H9 (cell line): ENCODE results near the gene ANKRD13C. TPM values are rescaled to one million over a fixed set of nuclear protein-coding genes. Genes with fewer than 3 reads are reported as not detected.
"Not testable (repeated sequence)": the region's sequence is repeated elsewhere in the genome, so short reads cannot be mapped to it uniquely, and the experiment has no call there.

Source experiments
- DNase-seq: peaks from one replicate; pipeline ENCODE4 v3.0.0-alpha.2; 2017
- H2AFZ ChIP-seq: one replicate; pipeline ENCODE4 v1.6.1; 2013; ENCODE audit warnings: mild to moderate bottlenecking, low read length, control low read depth, moderate library complexity
- H2AK5ac ChIP-seq: 2 replicates; pipeline ENCODE4 v1.6.1; 2013; ENCODE audit warnings: low read length, control low read depth, mixed read lengths; ENCODE audit not compliant: insufficient read length
- H2BK120ac ChIP-seq: one replicate; pipeline ENCODE4 v1.6.1; 2013; ENCODE audit warnings: low read depth, mild to moderate bottlenecking, low read length, control low read depth, inconsistent platforms; ENCODE audit not compliant: poor library complexity, severe bottlenecking
- H2BK12ac ChIP-seq: 2 replicates; pipeline ENCODE4 v1.6.1; 2013; ENCODE audit warnings: low read length, control low read depth, mixed read lengths, low read depth; ENCODE audit not compliant: insufficient read length
- H2BK15ac ChIP-seq: 2 replicates; pipeline ENCODE4 v1.6.1; 2013; ENCODE audit warnings: low read depth, low read length, control low read depth
- H2BK20ac ChIP-seq: one replicate; pipeline ENCODE4 v1.6.1; 2013; ENCODE audit warnings: low read depth, mild to moderate bottlenecking, low read length, control low read depth, inconsistent platforms; ENCODE audit not compliant: poor library complexity, severe bottlenecking
- H2BK5ac ChIP-seq: 2 replicates; pipeline ENCODE4 v1.6.1; 2013; ENCODE audit warnings: low read length, control low read depth, mixed read lengths; ENCODE audit not compliant: insufficient read length
- H3K14ac ChIP-seq: 2 replicates; pipeline ENCODE4 v1.6.1; 2013; ENCODE audit warnings: low read length, control low read depth; ENCODE audit not compliant: insufficient read depth
- H3K18ac ChIP-seq: 2 replicates; pipeline ENCODE4 v1.6.1; 2013; ENCODE audit warnings: low read depth, mild to moderate bottlenecking, mixed read lengths, low read length, control low read depth; ENCODE audit not compliant: insufficient read length
- H3K23ac ChIP-seq: 2 replicates; pipeline ENCODE4 v1.6.1; 2013; ENCODE audit warnings: low read length, control low read depth, mixed read lengths, low read depth; ENCODE audit not compliant: insufficient read length
- H3K23me2 ChIP-seq: 2 replicates; pipeline ENCODE4 v1.6.1; 2013; ENCODE audit warnings: low read depth, mild to moderate bottlenecking, mixed read lengths, low read length, control low read depth; ENCODE audit not compliant: insufficient read length, poor library complexity, severe bottlenecking
- H3K27ac ChIP-seq: 2 replicates; pipeline ENCODE4 v1.5.1; 2013; ENCODE audit warnings: low read length, control low read depth, mixed read lengths, low read depth; ENCODE audit not compliant: insufficient read length
- H3K27me3 ChIP-seq: 2 replicates; pipeline ENCODE4 v1.6.1; 2013; ENCODE audit warnings: low read length, control low read depth, inconsistent platforms; ENCODE audit not compliant: insufficient read depth
- H3K4ac ChIP-seq: 2 replicates; pipeline ENCODE4 v1.6.1; 2013; ENCODE audit warnings: low read depth, mild to moderate bottlenecking, control low read depth, inconsistent platforms, low read length, moderate library complexity
- H3K4me1 ChIP-seq: 2 replicates; pipeline ENCODE4 v1.6.1; 2013; ENCODE audit warnings: low read length, control low read depth, inconsistent platforms; ENCODE audit not compliant: insufficient read depth
- H3K4me2 ChIP-seq: 2 replicates; pipeline ENCODE4 v1.6.1; 2013; ENCODE audit warnings: low read length, control low read depth, mixed read lengths; ENCODE audit not compliant: insufficient read length, insufficient read depth
- H3K56ac ChIP-seq: 2 replicates; pipeline ENCODE4 v1.6.1; 2013; ENCODE audit warnings: low read depth, mild to moderate bottlenecking, mixed read lengths, low read length, control low read depth; ENCODE audit not compliant: insufficient read length
- H3K79me1 ChIP-seq: 2 replicates; pipeline ENCODE4 v1.6.1; 2013; ENCODE audit warnings: low read depth, mild to moderate bottlenecking, moderate library complexity, low read length, control low read depth, inconsistent platforms; ENCODE audit not compliant: insufficient read depth, poor library complexity, severe bottlenecking
- H3K79me2 ChIP-seq: 2 replicates; pipeline ENCODE4 v1.6.1; 2013; ENCODE audit warnings: low read length, control low read depth, inconsistent platforms; ENCODE audit not compliant: insufficient read depth
- H3K9ac ChIP-seq: 2 replicates; pipeline ENCODE4 v1.6.1; 2013; ENCODE audit warnings: low read length, control low read depth, mixed read lengths; ENCODE audit not compliant: insufficient read length; ENCODE audit errors: extremely low read depth
- H3K9me3 ChIP-seq: one replicate; pipeline ENCODE4 v1.6.1; 2013; ENCODE audit warnings: low read depth, low read length, inconsistent platforms; ENCODE audit not compliant: control insufficient read depth
- H3T11ph ChIP-seq: one replicate; pipeline ENCODE4 v1.6.1; 2013; ENCODE audit warnings: mild to moderate bottlenecking, low read length, control low read depth, inconsistent platforms
- H4K20me1 ChIP-seq: one replicate; pipeline ENCODE4 v1.6.1; 2013; ENCODE audit not compliant: control insufficient read depth, insufficient read length, insufficient read depth
- H4K5ac ChIP-seq: 2 replicates; pipeline ENCODE4 v1.6.1; 2013; ENCODE audit warnings: low read depth, mild to moderate bottlenecking, mixed read lengths, low read length, control low read depth; ENCODE audit not compliant: insufficient read length
- H4K8ac ChIP-seq: replicated peaks from 2 replicates; pipeline ENCODE4 v1.6.1; 2013; ENCODE audit warnings: low read length, control low read depth, mixed read lengths, low read depth; ENCODE audit not compliant: insufficient read length
- H4K91ac ChIP-seq: 2 replicates; pipeline ENCODE4 v1.6.1; 2013; ENCODE audit warnings: low read depth, mild to moderate bottlenecking, moderate library complexity, mixed read lengths, low read length, control low read depth; ENCODE audit not compliant: insufficient read length
- H3K27ac Mint-ChIP-seq, 3 experiments: 2 replicates in 2 of 3; 3 replicates in 1 of 3; pipeline ENCODE4 v1.8.0; 2020 to 2021; ENCODE audit warnings: mixed read lengths in 3 of 3, mild to moderate bottlenecking in 1 of 3, moderate library complexity in 1 of 3
- H3K27me3 Mint-ChIP-seq: 2 replicates; pipeline ENCODE4 v1.8.0; 2021; ENCODE audit warnings: low read depth, mild to moderate bottlenecking, moderate library complexity, mixed read lengths
- H3K36me3 Mint-ChIP-seq, 3 experiments: 2 replicates in 2 of 3; 3 replicates in 1 of 3; pipeline ENCODE4 v1.8.0; 2020 to 2021; ENCODE audit warnings: low read depth in 3 of 3, mixed read lengths in 3 of 3; ENCODE audit not compliant: insufficient read depth in 1 of 3
- H3K4me1 Mint-ChIP-seq, 2 experiments: 2 replicates each; pipeline ENCODE4 v1.8.0; 2020; ENCODE audit warnings: mixed read lengths in 2 of 2
- H3K4me3 Mint-ChIP-seq, 2 experiments: 2 replicates in 1 of 2; 3 replicates in 1 of 2; pipeline ENCODE4 v1.8.0; 2020 to 2021; ENCODE audit warnings: mild to moderate bottlenecking in 2 of 2, mixed read lengths in 2 of 2, moderate library complexity in 1 of 2
- H3K9me3 Mint-ChIP-seq, 2 experiments: 2 replicates in 1 of 2; 3 replicates in 1 of 2; pipeline ENCODE4 v1.8.0; 2020; ENCODE audit warnings: mild to moderate bottlenecking in 2 of 2, mixed read lengths in 2 of 2, moderate library complexity in 1 of 2
- WGBS: extraction: QIAGEN DNeasy Blood & Tissue Kit; methylation state at CpG from one replicate; pipeline ENCODE4 v1.1.7; 2013; ENCODE audit warnings: missing lambda C conversion rate, low lambda C conversion rate, mixed read lengths; ENCODE audit not compliant: insufficient read length; ENCODE audit errors: extremely low coverage; 5-methylcytosine and 5-hydroxymethylcytosine counted together
- total RNA-seq: library from RNA; stranded (reverse); gene quantifications from 2 replicates; pipeline ENCODE4 v1.2.1, GENCODE V29; 2021

ANKRD13C gene
- total RNA-seq, 1 experiment from 2014 or later, result 19.7 TPM

DNA sequence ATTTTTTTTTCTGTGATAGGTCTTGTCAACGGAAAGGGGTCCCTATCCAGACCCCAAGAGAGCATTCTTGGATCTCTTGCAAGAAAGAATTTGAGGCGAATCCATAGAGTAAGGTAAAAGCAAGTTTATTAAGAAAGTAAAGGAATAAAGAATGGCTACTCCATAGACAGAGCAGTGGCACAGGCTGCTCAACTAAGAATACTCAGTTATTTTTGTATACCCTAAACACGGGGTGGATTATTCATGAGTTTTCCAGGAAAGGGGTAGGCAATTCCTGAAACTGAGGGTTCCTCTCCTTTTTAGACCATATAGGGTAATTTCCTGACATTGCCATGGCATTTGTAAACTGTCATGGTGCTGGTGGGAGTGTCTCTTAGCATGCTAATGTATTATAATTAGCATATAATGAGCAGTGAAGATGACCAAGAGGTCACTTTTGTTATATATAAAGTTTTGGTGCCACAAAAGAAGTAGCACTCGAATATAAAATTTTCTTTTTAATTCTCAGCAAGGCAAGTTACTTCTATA lies 12.0 kb upstream of the ANKRD13C start:
- not testable (repeated sequence) for H3K27ac ChIP-seq, H3K27ac Mint-ChIP-seq, H2BK12ac ChIP-seq, H3K27me3 Mint-ChIP-seq, H4K5ac ChIP-seq, H3K4me3 Mint-ChIP-seq, H2AK5ac ChIP-seq, H4K20me1 ChIP-seq, H2AFZ ChIP-seq, H3K4me1 ChIP-seq, H3K4ac ChIP-seq, H3K79me1 ChIP-seq, H3K23me2 ChIP-seq, H4K91ac ChIP-seq, H3K23ac ChIP-seq, H2BK120ac ChIP-seq, DNase-seq, H2BK5ac ChIP-seq, H3K9me3 Mint-ChIP-seq, H4K8ac ChIP-seq, H2BK20ac ChIP-seq, H3T11ph ChIP-seq, H3K4me2 ChIP-seq, H3K36me3 Mint-ChIP-seq, H3K9me3 ChIP-seq, H2BK15ac ChIP-seq, H3K56ac ChIP-seq, H3K9ac ChIP-seq, H3K18ac ChIP-seq, H3K14ac ChIP-seq, H3K27me3 ChIP-seq, H3K79me2 ChIP-seq
- peaks cover 6 to 11% of the 10 kb centered on the region in 2 experiments; a peak in 2 of 4 replicates for H3K4me1 Mint-ChIP-seq
- WGBS, result no CpG with 5 or more reads among the region's 4 CpGs
